Thoracic aorta (tissue), 2 donors: ENCODE data around the gene CDKAL1. TPM values are rescaled to one million over a fixed set of nuclear protein-coding genes. Genes with fewer than 3 reads are reported as not detected.

Experiments used
- ATAC-seq: fragments of 150-250 bp; one replicate; pipeline ENCODE4 v1.8.0; 2017; ENCODE audit warnings: low read depth; ENCODE audit not compliant: insufficient number of reproducible peaks, low FRiP score
- DNase-seq: peaks from one replicate; pipeline ENCODE4 v3.0.0-alpha.2; 2020; ENCODE audit warnings: low spot score
- H3K27ac ChIP-seq, 2 donors: fragments of 200-600 bp; sonication (generic); 1 replicate in 1 of 2; 2 replicates in 1 of 2; pipeline ENCODE4 v1.5.1; 2016; ENCODE audit warnings: mild to moderate bottlenecking in 2 of 2, moderate library complexity in 2 of 2
- H3K27me3 ChIP-seq: fragments of 200-600 bp; sonication (generic); replicated peaks from 2 replicates; pipeline ENCODE4 v1.6.0; 2016; ENCODE audit warnings: mild to moderate bottlenecking; ENCODE audit not compliant: insufficient read depth
- H3K36me3 ChIP-seq: fragments of 200-600 bp; sonication (generic); one replicate; pipeline ENCODE4 v1.5.1; 2016
- H3K4me1 ChIP-seq, 2 donors: fragments of 200-600 bp; sonication (generic); 1 replicate in 1 of 2; 2 replicates in 1 of 2; pipeline versions ENCODE4 v1.5.1 to v1.6.0; 2016; ENCODE audit warnings: low read depth in 2 of 2, mild to moderate bottlenecking in 1 of 2; ENCODE audit not compliant: control insufficient read depth in 1 of 2
- H3K4me3 ChIP-seq: fragments of 200-600 bp; sonication (generic); 2 replicates; pipeline ENCODE4 v1.5.1; 2016; ENCODE audit warnings: mild to moderate bottlenecking
- H3K9me3 ChIP-seq: fragments of 200-600 bp; sonication (generic); 2 replicates; pipeline ENCODE4 v1.5.1; 2016
- total RNA-seq, 2 donors: library from RNA; depleted of rRNA; stranded (reverse); fragments of >200 nt; gene quantifications; one replicate each; pipeline versions ENCODE4 v1.1.0 to v1.2.3, GENCODE V29; 2016
- TF ChIP-seq, protein P1 (sequence below): fragments of 200-600 bp; sonication (generic); IDR thresholded peaks from one replicate; pipeline ENCODE4 v1.5.1; 2019; ENCODE audit warnings: antibody characterized with exemption

The CDKAL1 gene
- total RNA-seq, 2 donors from 2014 or later = 8.5 to 14.6 TPM

DNA sequence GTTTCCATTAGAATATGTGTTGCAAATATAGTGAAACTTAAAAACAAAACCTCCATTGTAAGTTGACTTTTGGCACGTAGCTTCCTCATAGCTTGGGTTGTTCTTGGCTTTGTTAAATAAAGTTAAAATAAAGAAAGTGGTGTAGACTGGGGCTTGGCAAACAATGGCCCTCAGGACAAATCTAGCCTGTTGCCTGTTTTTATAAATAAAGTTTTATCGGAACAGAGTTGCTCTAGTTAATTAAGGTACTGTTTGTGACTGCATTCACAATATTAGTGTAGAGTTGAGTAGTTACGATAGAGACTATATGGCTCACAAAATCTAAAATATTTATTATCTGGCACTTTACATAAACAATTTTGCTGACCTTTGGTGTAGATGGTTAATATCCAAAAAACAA, 168.8 kb downstream of the CDKAL1 start:
- Histone ChIP-seq H3K27me3 (no peaks in the 10 kb centered on the region), H3K4me3 (no peak overlapping the region), H3K27ac (no peak overlapping the region), H3K9me3 (no peaks in the 10 kb centered on the region), H3K4me1 (no peaks in the 10 kb centered on the region), H3K36me3 (no peaks in the 10 kb centered on the region)
- DNase-seq = no peak
- TF ChIP-seq, protein P1, sequence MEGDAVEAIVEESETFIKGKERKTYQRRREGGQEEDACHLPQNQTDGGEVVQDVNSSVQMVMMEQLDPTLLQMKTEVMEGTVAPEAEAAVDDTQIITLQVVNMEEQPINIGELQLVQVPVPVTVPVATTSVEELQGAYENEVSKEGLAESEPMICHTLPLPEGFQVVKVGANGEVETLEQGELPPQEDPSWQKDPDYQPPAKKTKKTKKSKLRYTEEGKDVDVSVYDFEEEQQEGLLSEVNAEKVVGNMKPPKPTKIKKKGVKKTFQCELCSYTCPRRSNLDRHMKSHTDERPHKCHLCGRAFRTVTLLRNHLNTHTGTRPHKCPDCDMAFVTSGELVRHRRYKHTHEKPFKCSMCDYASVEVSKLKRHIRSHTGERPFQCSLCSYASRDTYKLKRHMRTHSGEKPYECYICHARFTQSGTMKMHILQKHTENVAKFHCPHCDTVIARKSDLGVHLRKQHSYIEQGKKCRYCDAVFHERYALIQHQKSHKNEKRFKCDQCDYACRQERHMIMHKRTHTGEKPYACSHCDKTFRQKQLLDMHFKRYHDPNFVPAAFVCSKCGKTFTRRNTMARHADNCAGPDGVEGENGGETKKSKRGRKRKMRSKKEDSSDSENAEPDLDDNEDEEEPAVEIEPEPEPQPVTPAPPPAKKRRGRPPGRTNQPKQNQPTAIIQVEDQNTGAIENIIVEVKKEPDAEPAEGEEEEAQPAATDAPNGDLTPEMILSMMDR = no peak
- ATAC-seq = no peak

DNA sequence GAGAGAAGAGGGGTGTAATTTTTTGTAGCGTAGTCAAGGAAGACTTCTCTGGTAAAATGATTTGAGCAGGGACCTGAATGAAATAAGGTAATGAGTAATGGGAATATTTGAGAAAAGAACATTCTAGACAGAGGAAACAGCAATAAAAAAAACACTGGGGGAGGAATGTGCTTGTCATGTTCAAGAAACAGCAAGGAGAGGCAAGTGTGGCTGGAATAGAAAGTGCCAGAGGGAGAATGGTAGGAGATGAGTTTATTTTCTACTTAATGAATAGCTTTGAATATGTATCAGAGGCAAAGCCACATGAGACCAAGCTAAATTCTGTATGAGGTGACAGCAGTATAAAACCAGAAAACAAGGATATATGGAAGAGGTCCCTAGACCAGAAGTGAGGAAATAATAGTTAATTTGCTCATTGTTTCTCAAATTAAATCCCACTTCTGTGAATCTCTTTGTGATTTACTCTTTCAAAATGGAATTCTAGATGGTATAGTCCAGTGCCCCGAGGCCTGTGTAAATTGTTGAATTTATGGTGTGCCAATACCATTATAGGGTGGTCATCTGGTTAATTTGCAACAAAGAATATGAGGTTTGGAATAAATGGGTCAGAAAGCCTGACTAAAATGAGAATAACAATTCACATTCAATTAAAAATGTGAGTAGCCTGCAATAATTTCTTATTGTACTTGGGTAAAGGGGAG, 170.2 kb downstream of the CDKAL1 start:
- no peak for ATAC-seq
- H3K4me1 ChIP-seq = peaks cover 0 to 4% of the 10 kb centered on the region in 2 donors
- no peaks in the 10 kb centered on the region for H3K36me3 ChIP-seq
- no peak overlapping the region for H3K27ac ChIP-seq
- TF ChIP-seq, protein P1 = no peak
- no peaks in the 10 kb centered on the region for H3K27me3 ChIP-seq
- no peaks in the 10 kb centered on the region for H3K9me3 ChIP-seq
- no peak overlapping the region for H3K4me3 ChIP-seq
- no peak for DNase-seq

DNA sequence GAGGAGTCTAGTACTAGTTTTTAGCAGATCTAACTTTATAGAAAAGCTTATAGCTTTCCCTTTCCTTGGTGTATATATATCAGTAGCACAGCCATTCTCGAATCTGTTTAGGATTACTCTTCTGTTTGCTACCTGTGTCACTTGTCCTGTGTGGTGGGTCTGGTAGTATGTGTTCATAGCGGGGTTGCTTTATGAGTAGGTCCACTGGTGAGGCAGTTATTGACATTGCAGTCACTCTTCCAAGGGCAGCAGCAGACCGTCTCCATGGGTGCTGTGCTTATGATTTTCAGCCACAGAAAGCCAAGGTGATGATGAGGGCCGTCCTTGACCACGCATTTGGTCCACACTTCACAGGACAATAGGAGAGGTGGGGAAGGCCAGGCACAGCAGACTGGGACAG, 171.5 kb downstream of the CDKAL1 start:
- Histone ChIP-seq H3K9me3 (no peaks in the 10 kb centered on the region), H3K27ac (no peak overlapping the region), H3K4me3 (no peak overlapping the region), H3K27me3 (no peaks in the 10 kb centered on the region), H3K4me1 (peaks cover 0 to 8% of the 10 kb centered on the region in 2 donors), H3K36me3 (no peaks in the 10 kb centered on the region)
- TF ChIP-seq, protein P1 = no peak
- ATAC-seq (no peak), DNase-seq (no peak)

DNA sequence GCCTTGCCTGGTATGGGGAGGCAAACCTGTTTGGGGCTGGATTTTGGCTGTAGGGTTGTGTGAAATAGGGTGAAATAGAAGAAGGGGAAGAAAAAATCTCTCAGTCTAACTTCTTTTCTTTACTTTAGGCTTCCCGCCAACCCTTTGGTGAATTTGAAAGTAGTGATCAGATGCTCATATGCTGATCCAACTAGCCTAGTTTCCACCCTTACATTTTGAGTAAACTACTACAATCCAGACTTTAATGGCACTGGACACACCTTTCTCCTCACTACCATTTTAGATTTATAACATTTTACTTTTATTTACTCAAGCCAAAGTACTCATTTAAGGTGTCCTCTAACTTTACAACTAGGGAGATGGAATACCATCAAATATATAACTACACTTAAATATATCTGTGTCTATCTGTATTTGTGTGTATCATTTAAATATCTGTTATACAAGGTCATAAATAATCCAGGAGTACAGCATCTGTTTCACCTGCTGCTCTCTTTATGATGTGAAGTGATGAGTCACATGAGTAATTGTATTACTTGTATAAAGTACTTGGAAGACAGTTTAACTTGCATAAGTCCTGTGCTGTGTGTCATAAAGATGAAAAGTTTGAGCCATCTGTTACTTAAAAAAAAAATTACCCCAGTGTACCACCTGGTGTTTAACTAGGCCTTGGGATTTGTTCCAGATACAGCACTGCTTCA, 172.1 kb downstream of the CDKAL1 start:
- H3K27ac ChIP-seq = no peak overlapping the region
- TF ChIP-seq, protein P1 = no peak
- ATAC-seq (no peak), DNase-seq (no peak)
- no peaks in the 10 kb centered on the region for H3K27me3 ChIP-seq
- no peak overlapping the region for H3K4me3 ChIP-seq
- H3K36me3 ChIP-seq = no peaks in the 10 kb centered on the region
- H3K4me1 ChIP-seq = peaks cover 0 to 8% of the 10 kb centered on the region in 2 donors
- no peaks in the 10 kb centered on the region for H3K9me3 ChIP-seq

DNA sequence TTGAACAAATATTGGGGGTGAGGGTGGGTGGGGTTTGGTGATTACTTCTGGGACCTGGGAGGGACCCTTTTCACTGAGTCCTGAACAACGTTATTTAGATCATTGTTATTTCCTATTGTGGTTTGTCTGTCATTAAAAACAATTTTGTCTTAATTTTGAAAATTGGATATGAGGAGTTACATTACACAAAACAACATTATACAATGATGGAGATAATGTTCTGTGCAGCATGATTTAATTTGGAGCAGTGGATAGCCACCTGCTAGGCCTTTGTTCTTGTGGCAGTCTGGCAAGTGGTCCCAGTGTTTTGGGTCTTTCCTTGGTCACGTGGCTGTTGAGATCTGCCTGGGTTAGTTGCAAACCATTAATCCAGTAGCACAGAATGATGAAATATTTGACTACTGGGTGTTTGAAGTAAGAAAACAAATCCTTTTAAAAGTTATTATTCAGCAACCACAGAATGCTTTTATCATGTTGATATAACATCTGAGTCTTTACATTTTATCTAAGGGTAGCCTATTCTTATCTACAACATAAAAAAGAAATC, 172.8 kb downstream of the CDKAL1 start:
- H3K27ac ChIP-seq = no peak overlapping the region
- ATAC-seq = no peak

More for the DNA sequence above, 172.8 kb downstream of the CDKAL1 start:
- Histone ChIP-seq H3K36me3 (no peaks in the 10 kb centered on the region), H3K4me1 (peaks cover 0 to 8% of the 10 kb centered on the region in 2 donors), H3K27me3 (no peaks in the 10 kb centered on the region), H3K9me3 (no peaks in the 10 kb centered on the region), H3K4me3 (no peak overlapping the region)
- DNase-seq = no peak
- TF ChIP-seq, protein P1 = no peak
